Measurements from ENCODE around the gene CCDC93. TPM values are rescaled to one million over a fixed set of nuclear protein-coding genes. Genes with fewer than 3 reads are reported as not detected.
A peak's percentile ranks its signal among the peaks of the same experiment; 100 is the strongest.

Gene CCDC93, protein sequence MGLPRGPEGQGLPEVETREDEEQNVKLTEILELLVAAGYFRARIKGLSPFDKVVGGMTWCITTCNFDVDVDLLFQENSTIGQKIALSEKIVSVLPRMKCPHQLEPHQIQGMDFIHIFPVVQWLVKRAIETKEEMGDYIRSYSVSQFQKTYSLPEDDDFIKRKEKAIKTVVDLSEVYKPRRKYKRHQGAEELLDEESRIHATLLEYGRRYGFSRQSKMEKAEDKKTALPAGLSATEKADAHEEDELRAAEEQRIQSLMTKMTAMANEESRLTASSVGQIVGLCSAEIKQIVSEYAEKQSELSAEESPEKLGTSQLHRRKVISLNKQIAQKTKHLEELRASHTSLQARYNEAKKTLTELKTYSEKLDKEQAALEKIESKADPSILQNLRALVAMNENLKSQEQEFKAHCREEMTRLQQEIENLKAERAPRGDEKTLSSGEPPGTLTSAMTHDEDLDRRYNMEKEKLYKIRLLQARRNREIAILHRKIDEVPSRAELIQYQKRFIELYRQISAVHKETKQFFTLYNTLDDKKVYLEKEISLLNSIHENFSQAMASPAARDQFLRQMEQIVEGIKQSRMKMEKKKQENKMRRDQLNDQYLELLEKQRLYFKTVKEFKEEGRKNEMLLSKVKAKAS
- 10 to 100 TPM; 25.6 to 52.4 (median 33.1) TPM for total RNA-seq

DNA sequence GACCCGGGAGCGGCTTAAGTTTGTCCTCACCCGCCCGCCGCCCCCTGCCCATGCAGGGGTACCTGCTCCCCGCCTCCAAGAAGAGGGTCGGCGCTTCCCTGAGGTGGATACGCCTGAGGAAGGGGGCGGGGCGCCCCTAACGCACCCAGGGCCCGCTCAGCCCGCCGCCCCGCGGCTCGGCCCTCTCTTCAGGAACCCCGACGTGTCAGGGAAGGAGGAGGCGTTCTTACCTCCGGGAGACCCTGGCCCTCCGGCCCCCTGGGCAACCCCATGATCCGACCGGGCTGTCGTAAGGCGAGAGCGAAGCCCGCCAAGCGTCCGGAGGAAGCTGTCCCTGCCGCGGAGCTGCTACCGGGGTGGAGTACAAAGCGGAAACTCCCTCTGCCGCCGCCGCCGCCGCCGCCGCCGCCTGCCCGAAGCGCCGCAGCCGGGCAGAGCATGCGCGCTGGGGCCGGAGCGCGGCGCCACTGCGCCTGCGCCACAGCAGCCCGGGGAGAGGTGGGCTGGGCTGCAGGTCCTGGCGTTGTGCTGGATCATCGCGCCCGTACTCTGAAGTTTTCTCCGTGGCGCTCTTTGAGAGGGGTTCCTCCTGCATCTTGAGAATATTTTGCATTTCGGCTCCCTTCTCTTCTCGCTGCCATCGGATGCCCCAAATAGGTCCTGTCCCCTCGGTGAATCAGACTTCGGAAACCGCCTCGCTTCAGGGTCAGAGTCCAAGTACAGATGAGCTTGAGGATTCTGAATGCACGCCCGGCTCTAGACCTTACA is at the start of gene CCDC93:
Gene CCDC93, minus strand, starts transcription at position 347 of the 768 bp plus-strand sequence. Its CDS starts 75 bp downstream, at position 272.
- Histone ChIP-seq H3K27me3 (no peaks in the 10 kb centered on the region), H3K4me3 (replicated peaks in 1 of 3) (peak within 1 kb of the TSS; percentile 77 to 99 (median 93)), H3K36me3 (no peaks in the 10 kb centered on the region), H3K9me3 (no peaks in the 10 kb centered on the region), H3K27ac (peak within 1 kb of the TSS; percentile 77 to 91 (median 85)), H3K4me1 (peaks cover 11 to 15% of the 10 kb centered on the region in 2 donors)
- peak; percentile 77 to 80 for DNase-seq
- peak in 1 of 2 donors; percentile 89 for TF ChIP-seq POLR2A (IDR thresholded peaks at IDR 0.05)
- TF ChIP-seq, protein P1, sequence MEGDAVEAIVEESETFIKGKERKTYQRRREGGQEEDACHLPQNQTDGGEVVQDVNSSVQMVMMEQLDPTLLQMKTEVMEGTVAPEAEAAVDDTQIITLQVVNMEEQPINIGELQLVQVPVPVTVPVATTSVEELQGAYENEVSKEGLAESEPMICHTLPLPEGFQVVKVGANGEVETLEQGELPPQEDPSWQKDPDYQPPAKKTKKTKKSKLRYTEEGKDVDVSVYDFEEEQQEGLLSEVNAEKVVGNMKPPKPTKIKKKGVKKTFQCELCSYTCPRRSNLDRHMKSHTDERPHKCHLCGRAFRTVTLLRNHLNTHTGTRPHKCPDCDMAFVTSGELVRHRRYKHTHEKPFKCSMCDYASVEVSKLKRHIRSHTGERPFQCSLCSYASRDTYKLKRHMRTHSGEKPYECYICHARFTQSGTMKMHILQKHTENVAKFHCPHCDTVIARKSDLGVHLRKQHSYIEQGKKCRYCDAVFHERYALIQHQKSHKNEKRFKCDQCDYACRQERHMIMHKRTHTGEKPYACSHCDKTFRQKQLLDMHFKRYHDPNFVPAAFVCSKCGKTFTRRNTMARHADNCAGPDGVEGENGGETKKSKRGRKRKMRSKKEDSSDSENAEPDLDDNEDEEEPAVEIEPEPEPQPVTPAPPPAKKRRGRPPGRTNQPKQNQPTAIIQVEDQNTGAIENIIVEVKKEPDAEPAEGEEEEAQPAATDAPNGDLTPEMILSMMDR (IDR thresholded peaks at IDR 0.05): peak in 1 of 6 experiments; percentile 25
- WGBS, 2 donors: 0 to 3% methylated on average over 18 to 43 of the region's 71 CpGs
- intact Hi-C loops (cut with DNase I): no loop called here

DNA sequence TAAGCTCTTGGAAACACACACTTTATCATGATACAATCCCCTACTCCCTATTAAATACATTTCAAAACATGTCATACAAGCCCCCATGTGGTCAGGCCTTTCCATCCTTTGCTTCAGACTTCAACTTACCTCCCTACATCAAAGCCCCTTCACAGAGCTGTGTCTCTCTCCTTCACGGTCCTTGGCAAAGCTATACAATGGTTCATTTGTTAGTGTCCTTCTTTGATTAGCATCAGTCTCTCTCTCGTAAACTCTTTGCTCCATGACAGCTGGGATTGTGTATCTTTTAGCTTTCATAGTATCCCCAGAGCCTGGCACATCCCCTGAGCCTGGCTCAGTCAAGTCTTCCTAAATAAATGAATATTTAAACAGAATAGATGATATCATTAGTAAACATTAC is 48.8 kb upstream of the CCDC93 start:
- no peaks in the 10 kb centered on the region for H3K27me3 ChIP-seq
- H3K36me3 ChIP-seq: no peaks in the 10 kb centered on the region
- no peak for DNase-seq
- 45 to 53% methylated on average over 2 of the region's 2 CpGs for WGBS, 2 donors
- no peaks in the 10 kb centered on the region for H3K9me3 ChIP-seq
- no peaks in the 10 kb centered on the region for H3K4me1 ChIP-seq
- no peak overlapping the region for H3K27ac ChIP-seq
- H3K4me3 ChIP-seq (replicated peaks in 1 of 3): no peak overlapping the region
- intact Hi-C loops (cut with DNase I): no loop called here
- no peak for TF ChIP-seq POLR2A (IDR thresholded peaks at IDR 0.05)
- TF ChIP-seq, protein P1 (IDR thresholded peaks at IDR 0.05): no peak

DNA sequence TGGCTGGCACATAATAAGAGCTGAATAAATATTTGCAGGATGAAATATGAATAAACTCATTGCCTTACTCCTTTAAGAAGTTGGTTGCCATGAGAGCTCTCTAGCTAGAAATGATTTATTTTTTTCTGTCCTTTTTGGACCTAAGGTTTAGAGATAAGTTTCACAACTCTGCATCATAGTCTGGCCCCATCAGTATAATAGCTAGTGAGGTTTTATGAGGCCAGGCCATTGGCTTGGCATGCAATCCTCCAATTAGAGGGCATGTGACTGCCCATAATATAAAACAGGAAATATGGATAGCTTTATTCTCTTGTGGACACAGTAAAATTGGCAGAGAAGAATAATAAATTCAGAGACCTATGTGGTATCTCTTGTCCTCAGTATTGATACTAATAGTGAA is 48.2 kb upstream of the CCDC93 start:
- no peaks in the 10 kb centered on the region for H3K36me3 ChIP-seq
- no peak overlapping the region for H3K27ac ChIP-seq
- no peaks in the 10 kb centered on the region for H3K9me3 ChIP-seq
- no peak overlapping the region for H3K4me3 ChIP-seq (replicated peaks in 1 of 3)
- TF ChIP-seq, protein P1 (IDR thresholded peaks at IDR 0.05): no peak
- no peak for TF ChIP-seq POLR2A (IDR thresholded peaks at IDR 0.05)
- intact Hi-C loops (cut with DNase I): no loop called here
- no peaks in the 10 kb centered on the region for H3K4me1 ChIP-seq
- H3K27me3 ChIP-seq: no peaks in the 10 kb centered on the region
- DNase-seq: no peak

DNA sequence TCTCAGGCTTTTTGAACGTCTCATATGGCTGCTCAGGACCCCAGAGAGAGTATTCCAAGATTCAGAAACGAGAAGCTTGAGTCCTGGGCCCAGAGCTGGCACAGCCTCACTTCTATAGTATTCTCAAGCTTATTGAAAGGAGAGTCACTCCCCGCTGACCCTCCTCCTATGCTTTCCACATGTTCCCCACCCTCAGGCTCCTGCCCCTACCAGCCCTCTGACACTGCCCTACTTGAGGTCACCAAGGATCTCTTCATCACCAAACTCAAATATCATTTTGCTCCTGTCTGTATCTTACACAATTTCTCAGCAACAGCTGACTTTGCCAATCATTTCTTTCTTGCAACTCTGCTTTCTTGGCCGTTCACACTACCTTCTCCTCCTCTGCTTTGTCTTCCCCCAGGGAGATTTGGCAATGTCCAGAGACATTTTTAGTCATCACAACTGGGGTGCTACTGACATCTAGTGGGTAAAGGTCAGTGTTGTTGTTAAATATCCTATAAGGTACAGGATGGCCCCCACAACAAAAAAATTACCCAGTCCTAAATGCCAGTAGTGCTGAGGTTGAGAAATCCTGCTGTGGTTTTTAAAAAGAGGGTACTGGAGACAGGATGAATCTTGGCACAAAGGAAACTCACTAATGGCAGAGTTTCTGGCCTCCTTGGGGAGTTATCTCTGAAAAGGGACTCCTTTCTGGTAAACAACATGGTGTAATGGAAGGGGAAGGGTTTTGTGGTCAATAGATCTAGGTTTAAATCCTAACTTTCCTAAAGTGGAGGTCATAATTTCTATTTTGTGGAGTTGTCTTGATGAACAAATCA is 47.5 kb upstream of the CCDC93 start:
- H3K9me3 ChIP-seq: no peaks in the 10 kb centered on the region
- no peaks in the 10 kb centered on the region for H3K36me3 ChIP-seq
- no peak overlapping the region for H3K27ac ChIP-seq
- H3K4me1 ChIP-seq: no peaks in the 10 kb centered on the region
- no peaks in the 10 kb centered on the region for H3K27me3 ChIP-seq
- intact Hi-C loops (cut with DNase I): no loop called here
- no peak for DNase-seq
- H3K4me3 ChIP-seq (replicated peaks in 1 of 3): no peak overlapping the region
- WGBS, 2 donors: 72 to 74% methylated on average over 4 of the region's 4 CpGs
- TF ChIP-seq POLR2A (IDR thresholded peaks at IDR 0.05): no peak
- TF ChIP-seq, protein P1 (IDR thresholded peaks at IDR 0.05): no peak
